Left renal pelvis (tissue), 4 donors: ENCODE data around the gene PTGFRN. TPM values are rescaled to one million over a fixed set of nuclear protein-coding genes. Genes with fewer than 3 reads are reported as not detected.
"Not testable (repeated sequence)": the region's sequence is repeated elsewhere in the genome, so short reads cannot be mapped to it uniquely, and the experiment has no call there.

Source experiments
- DNase-seq, 4 donors: peaks; one replicate each; pipeline ENCODE4 v3.0.0-alpha.2; 2013; ENCODE audit warnings: low read depth in 4 of 4, low spot score in 3 of 4
- polyA plus RNA-seq, 4 donors: library from polyadenylated mRNA; unstranded; fragments of 120-200 nt; gene quantifications; one replicate each; pipeline ENCODE4 v1.2.1, GENCODE V29; 2013; ENCODE audit not compliant: insufficient read length in 4 of 4

Gene PTGFRN
- polyA plus RNA-seq, 4 donors = 42.1 to 125 (median 61.2) TPM

- DNase-seq = no peak
Observed at GRCh38 chr1:116914667-116915066, 5.0 kb downstream of the PTGFRN start.

DNA sequence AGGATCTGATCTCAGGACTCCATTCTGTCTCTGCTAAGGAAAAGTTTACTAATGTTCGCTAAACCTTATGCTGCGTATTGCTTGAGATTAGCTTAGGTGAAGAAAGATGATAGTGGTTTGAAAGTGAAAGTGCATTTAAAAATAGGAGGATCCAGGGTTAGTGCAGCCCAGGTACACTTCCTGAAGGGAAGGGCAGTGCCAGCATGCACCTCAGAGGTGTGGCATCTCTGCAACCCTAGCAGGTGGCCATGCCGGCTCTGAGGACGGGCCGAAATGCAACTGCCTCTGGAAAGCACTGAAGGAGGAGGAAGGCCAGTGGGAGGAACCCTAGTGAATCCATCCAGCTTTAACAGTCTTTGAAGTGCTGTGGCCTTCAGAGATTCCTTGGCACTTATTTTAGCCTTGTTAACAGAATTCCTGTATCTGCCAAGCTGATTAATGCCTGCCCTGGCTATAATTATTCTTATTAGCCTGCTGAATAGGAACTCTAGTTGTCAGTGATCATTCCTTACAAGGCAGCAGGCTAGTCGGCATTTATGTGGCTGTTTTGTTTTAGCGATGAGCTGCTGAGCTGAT lies 5.5 kb downstream of the PTGFRN start:
- no peak for DNase-seq

- DNase-seq = no peak
Observed at GRCh38 chr1:116916002-116916401, 6.3 kb downstream of the PTGFRN start.

- no peak for DNase-seq
Observed at GRCh38 chr1:116916533-116917445, 7.1 kb downstream of the PTGFRN start.

DNA sequence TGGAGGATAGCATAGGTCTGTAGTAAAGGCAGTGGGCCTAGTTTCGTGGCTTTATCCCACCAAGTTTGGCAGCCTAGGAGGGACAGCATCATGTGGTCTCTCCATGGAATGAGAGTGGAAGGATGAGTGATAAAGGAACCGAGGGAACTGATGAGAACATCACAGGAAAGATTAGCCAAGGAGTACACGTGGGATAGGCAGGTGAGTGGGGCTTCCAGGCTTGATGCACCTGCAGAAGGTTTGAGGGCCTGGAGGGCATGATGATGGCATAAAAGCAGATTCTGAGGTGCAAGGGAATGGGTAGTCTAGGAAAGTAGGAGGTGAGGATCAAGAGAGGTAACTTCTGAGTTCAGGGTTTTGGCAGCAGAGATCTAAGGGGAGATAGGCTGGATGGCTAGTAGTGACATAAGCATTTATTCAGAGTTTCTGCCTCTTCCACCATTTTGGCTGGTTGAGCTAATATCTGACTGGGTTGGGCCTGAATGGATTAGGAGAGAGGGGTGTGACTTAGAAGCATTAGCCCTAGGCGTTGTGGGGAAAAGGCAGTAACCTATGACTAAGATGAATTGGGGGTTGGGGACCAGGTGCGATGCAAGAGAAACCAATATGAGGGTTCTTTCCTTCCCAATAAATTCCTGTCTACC lies 9.1 kb downstream of the PTGFRN start:
- no peak for DNase-seq

DNA sequence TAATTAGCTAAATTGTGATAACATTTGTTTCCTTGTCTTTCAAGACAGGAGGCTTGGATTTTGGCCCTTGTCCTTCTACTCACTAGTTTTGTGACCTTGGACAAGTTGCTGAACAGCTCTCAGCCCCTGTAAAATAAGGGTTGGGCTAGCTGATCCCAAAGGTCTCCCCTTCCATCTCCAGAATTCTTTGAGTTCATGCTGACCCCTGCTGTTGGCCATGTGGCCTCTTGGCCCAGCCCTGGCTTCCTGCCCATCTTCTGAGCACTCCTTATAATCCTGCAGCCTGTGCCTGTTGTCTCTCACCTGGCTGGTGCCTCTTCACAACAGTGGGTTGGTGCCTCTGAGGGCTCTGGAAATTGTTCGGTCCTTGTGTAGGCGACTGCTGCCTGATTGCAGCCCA lies 10.1 kb downstream of the PTGFRN start:
- no peak for DNase-seq

DNA sequence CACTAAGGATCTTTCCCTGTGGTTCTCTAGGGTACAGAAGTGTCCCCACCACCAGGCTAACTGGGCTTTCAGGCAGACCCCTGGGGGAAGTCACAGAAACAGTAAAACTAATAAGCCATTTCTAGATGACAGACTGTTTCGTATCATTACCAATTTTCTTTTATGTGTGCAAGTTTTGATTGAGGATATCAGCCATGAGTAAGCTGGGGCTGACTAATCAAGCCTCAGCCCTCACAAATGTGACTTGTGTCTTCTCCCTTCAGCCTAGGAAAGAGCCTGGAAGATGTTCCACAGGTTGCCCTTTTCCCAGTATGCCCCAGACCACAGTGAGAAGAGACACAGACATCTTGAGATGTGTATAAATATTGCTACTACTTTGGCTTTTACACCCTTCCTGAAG lies 10.5 kb downstream of the PTGFRN start:
- no peak for DNase-seq

DNA sequence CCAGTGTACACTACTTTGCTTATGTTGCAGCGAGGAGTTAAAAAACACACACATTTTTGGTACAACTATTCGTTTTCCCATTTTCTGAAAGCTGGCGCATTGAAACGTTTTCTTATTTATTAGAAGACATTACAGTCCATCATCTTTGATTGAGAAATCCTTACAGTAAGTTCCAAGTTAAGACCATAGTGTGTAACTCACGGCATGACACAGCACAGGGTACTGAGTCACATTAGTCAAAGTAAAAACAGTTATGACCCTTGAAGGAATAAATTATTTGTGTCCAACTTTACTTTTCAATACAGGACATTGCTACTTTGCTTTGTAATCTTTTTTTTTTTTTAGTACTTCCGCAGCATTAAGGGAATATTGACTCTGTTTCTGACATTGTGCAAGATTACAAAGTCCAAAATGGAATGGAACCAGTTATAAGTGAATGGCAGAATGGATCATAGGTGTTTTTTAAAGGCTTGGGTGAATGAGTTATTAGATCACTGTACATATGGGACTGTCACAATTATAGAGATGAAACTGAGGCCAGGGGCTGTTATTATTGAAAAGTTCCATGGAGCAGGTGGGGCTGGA lies 11.7 kb downstream of the PTGFRN start:
- DNase-seq = no peak

- DNase-seq = no peak
Observed at GRCh38 chr1:116921937-116922336, 12.2 kb downstream of the PTGFRN start.

DNA sequence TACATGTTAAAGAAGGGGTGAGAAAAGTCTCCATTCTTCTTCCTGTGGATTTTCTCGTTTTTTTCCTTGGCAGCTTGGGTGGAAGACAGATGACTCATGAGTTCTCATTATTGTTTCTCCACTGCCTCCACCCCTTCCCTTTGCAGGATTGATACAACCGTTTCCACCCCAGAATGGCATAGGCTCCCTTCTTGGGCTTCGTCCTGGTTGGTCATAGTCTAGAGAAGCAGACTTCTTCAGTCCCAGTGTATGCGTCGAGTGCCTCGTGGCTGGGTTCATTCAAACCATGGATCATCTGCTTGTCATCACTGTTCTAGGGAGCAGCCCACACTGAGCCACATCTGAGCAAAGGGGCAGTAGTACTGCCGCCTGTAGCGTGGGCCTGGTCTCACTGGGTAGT lies 13.7 kb downstream of the PTGFRN start:
- no peak for DNase-seq

DNA sequence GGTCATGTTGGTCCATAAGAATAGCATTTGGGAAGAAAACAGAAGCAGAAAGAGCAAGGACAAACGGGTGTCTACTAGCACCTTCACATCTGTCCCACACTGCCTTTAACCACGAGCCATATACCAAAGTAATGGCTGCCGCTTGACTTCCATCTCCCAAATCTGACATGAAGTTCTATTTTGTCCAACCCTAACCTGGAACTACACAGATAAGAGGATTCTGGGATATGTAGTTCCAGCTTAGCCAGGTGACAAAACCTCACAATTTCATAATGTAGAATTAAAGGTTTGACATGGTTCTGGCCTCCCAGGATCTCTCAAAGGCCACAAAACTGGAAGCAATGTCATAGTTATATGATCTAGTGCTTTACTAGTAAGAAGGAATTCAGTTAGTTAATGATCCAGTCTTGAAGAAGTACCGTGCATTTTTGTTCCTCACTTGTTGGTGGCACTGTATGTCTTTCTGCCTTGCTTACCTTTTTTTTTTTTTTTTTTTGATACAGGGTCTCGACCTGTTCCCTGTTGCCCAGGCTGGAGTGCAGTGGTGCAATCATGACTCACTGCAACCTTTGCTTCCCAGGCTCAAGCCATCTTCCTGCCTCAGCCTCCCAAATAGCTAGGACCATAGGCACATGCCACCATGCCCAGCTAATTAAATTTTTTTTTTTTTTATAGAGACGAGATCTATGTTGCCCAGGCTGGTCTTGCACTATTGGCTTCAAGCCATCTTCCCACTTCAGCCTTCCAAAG lies 17.5 kb downstream of the PTGFRN start:
- no peak for DNase-seq

- no peak for DNase-seq
Observed at GRCh38 chr1:116929961-116930592, 20.4 kb downstream of the PTGFRN start.

DNA sequence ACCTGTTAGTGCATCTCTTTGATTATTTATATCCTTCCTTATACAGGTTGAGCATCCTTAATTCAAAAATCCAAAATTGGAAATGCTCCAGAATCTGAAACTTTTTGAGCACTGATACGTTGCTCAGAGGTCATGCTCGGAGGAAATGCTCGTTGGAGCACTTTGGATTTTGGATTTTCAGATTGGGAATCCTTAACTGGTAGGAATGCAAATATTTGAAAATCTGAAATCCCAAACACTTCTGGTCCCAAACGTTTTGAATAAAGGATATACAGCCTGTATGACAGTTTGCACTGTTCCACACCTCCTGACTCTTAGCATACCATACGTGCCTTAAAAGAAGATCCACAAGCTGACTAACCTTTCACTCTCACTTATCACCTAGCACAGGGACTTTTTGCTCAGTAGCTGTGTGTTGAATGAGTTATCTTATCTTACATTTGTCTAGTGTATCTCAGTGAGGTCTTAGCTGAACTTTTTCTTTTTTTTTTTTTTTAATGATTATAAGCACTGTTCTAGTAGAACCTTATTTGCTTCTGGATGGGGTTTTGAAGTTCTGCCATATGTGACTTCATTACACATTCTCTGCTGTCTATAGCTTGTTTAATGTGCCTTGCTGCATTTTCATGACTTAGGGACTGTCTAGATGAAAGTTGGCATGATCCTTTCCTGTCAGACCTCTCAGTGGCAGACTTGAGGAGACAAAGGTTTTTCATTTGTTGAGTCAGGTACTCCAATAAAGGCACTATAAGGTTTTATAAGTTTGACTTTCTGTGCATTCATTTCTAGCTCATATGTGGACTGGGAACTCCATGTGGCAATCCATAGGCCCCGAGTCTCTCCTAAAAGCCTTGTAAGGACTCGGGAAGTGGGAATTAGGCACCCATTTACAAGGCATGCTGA lies 21.6 kb downstream of the PTGFRN start:
- DNase-seq = no peak

DNA sequence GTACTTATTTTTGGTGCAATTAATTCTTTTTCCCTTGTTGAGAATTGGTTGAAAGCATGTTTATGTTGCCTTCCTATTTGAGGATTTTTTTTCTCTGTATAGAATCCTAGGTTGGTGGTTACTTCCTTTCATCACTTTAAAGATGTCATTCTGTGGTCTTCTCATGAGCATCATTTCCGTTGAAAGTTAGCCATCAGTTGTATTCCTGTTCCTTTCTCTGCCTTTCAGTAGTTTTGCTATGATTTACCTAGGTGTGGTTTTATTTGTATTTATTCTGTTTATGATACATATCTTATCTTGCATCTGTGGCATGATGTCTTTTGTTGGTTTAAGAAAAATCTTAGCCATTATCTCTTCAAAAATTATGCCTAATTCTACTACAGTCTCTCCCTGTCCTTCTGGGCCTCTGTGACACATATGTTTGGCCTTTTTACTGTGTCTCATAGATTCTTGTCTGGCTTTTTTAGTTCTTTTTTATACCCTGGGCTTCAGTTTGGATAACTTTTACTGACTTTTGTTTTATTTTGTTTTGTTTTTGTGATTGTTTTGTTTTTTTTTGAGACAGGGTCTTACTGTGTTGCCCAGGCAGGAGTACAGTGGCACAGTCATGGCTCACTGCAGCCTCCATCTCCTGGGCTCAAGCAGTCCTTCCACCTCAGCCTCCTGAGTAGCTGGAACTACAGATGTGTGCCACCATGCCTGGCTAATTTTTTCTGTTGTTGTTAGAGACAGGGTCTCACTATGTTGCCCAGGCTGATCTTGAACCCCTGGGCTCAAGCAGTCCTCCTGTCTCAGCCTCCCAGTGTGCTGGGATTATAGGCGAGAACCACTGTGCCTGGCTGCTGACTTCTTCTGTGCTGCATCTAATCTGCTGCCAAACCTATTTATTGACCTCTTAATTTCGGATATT lies 24.1 kb downstream of the PTGFRN start:
- DNase-seq = no peak

- DNase-seq = no peak
Observed at GRCh38 chr1:116934586-116935207, 25.0 kb downstream of the PTGFRN start.

- DNase-seq = no peak
Observed at GRCh38 chr1:116938216-116938615, 28.5 kb downstream of the PTGFRN start.

GRCh38 chr1:116939780-116940543 lies 30.2 kb downstream of the PTGFRN start:
- not testable (repeated sequence) for DNase-seq
